Spinal cord (tissue), 10 donors: ENCODE results near the gene SHISA6. TPM values are rescaled to one million over a fixed set of nuclear protein-coding genes. Genes with fewer than 3 reads are reported as not detected.

Experiments
- DNase-seq, 6 donors: peaks; one replicate each; pipeline versions ENCODE4 v3.0.0 to v3.0.0-alpha.2; 2013 to 2015; ENCODE audit warnings: low spot score in 6 of 6, low read depth in 4 of 6
- H3K27ac ChIP-seq: one replicate; pipeline ENCODE4 v1.5.1; 2013; ENCODE audit warnings: low read depth, low read length, control low read depth
- H3K27me3 ChIP-seq: one replicate; pipeline ENCODE4 v1.6.1; 2013; ENCODE audit warnings: low read length; ENCODE audit not compliant: control insufficient read depth, insufficient read depth
- H3K36me3 ChIP-seq: one replicate; pipeline ENCODE4 v1.6.1; 2013; ENCODE audit warnings: low read length; ENCODE audit not compliant: control insufficient read depth, insufficient read depth
- H3K4me1 ChIP-seq: one replicate; pipeline ENCODE4 v1.6.1; 2013; ENCODE audit warnings: low read length; ENCODE audit not compliant: control insufficient read depth, insufficient read depth
- H3K4me3 ChIP-seq: one replicate; pipeline ENCODE4 v1.5.1; 2013; ENCODE audit warnings: low read depth, low read length, control low read depth
- H3K9me3 ChIP-seq: one replicate; pipeline ENCODE4 v1.6.1; 2013; ENCODE audit warnings: low read length; ENCODE audit not compliant: control insufficient read depth, insufficient read depth
- WGBS: methylation state at CpG from one replicate; pipeline ENCODE4 v1.1.5; 2013; ENCODE audit warnings: missing lambda C conversion rate; ENCODE audit not compliant: insufficient coverage; 5-methylcytosine and 5-hydroxymethylcytosine counted together
- polyA plus RNA-seq, 2 donors: library from polyadenylated mRNA; unstranded; fragments of 120-200 nt; gene quantifications; one replicate each; pipeline ENCODE4 v1.2.1, GENCODE V29; 2013; ENCODE audit not compliant: insufficient read length in 2 of 2
- total RNA-seq, 2 donors: library from RNA; depleted of rRNA in 1 of 2; stranded (reverse); fragments of 120-200 nt in 1 of 2; fragments of >200 nt in 1 of 2; gene quantifications; one replicate each; pipeline versions ENCODE4 v1.2.3 to v1.2.4, GENCODE V29; 2013 to 2014
- donor health status: healthy.

SHISA6 gene
- total and polyA plus RNA-seq, 4 donors, result 15.5 to 104 (median 44.3) TPM

- Histone ChIP-seq H3K27me3 (peaks cover 13% of the 10 kb centered on the region), H3K27ac (no peak overlapping the region)
- WGBS, result 34% methylated on average over 2 of the region's 4 CpGs
Measured at GRCh38 chr17:11238705-11239104, 2.3 kb upstream of the SHISA6 start.

GRCh38 chr17:11239379-11239970, 1.5 kb upstream of the SHISA6 start:
- H3K27ac ChIP-seq, result no peak overlapping the region
- H3K4me3 ChIP-seq, result peak overlapping the region; percentile 46
- H3K9me3 ChIP-seq, result no peaks in the 10 kb centered on the region
- 20% methylated on average over 14 of the region's 16 CpGs for WGBS
- DNase-seq, result peak in 1 of 6 donors; percentile 43
- peaks cover 31% of the 10 kb centered on the region for H3K4me1 ChIP-seq
- H3K36me3 ChIP-seq, result no peaks in the 10 kb centered on the region
- peaks cover 13% of the 10 kb centered on the region for H3K27me3 ChIP-seq

More at GRCh38 chr17:11238705-11239104, 2.3 kb upstream of the SHISA6 start:
- peak in 1 of 6 donors; percentile 33 for DNase-seq
- Histone ChIP-seq H3K9me3 (no peaks in the 10 kb centered on the region), H3K4me3 (no peak overlapping the region), H3K4me1 (peaks cover 23% of the 10 kb centered on the region), H3K36me3 (no peaks in the 10 kb centered on the region)

GRCh38 chr17:11240041-11240840, 772 bp upstream of the SHISA6 start:
- Histone ChIP-seq H3K9me3 (no peaks in the 10 kb centered on the region), H3K4me1 (peaks cover 39% of the 10 kb centered on the region), H3K4me3 (peak overlapping the region; percentile 46), H3K27ac (no peak overlapping the region), H3K27me3 (peaks cover 13% of the 10 kb centered on the region), H3K36me3 (no peaks in the 10 kb centered on the region)
- under 1% methylated on average over 74 of the region's 90 CpGs for WGBS
- DNase-seq, result peak in 2 of 6 donors; percentile 76 to 85

DNA sequence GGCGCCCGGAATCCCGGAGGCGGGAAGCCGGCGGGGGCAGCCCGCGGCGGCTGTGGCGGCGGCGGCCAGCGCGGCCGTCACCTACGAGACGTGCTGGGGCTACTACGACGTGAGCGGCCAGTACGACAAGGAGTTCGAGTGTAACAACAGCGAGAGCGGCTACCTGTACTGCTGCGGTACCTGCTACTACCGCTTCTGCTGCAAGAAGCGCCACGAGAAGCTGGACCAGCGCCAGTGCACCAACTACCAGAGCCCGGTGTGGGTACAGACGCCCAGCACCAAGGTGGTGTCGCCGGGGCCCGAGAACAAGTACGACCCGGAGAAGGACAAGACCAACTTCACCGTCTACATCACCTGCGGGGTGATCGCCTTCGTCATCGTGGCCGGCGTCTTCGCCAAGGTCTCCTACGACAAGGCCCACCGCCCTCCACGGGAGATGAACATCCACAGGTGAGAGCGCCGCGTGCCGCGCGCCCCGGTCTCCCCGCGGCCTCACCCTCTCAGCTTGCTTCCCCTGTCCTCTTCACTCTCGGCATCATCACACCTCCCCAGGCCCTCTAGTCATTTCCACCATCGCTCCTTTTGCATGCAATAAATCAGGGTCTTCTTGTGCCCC, 706 bp downstream of the SHISA6 start:
- Histone ChIP-seq H3K27me3 (peaks cover 13% of the 10 kb centered on the region), H3K4me1 (peaks cover 52% of the 10 kb centered on the region), H3K4me3 (peak overlapping the region; percentile 38), H3K27ac (no peak overlapping the region), H3K36me3 (no peaks in the 10 kb centered on the region), H3K9me3 (no peaks in the 10 kb centered on the region)
- peak in 1 of 6 donors; percentile 71 for DNase-seq
- WGBS, result 8% methylated on average over 56 of the region's 58 CpGs

DNA sequence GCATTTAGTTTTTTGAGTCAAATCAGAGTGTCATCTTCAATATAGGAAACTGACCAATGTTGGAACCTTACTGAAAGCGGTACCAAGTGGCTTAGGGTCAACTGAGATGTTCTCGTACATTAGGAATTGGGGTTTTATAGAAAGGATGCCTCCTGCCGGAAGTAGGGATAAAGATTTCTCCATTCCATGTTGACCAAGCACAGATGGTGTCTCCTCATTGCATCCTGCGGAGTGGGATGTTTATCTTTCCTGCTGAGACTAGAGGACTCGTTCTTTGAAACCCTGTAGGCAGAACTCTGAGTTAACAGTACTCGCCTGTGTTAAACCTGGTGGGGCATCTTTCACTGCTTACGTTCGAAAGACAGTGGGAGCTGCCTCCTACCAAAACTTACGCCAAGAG, 1.4 kb downstream of the SHISA6 start:
- Histone ChIP-seq H3K9me3 (no peaks in the 10 kb centered on the region), H3K4me3 (peak overlapping the region; percentile 38), H3K27ac (no peak overlapping the region), H3K27me3 (peaks cover 13% of the 10 kb centered on the region), H3K36me3 (no peaks in the 10 kb centered on the region), H3K4me1 (peaks cover 53% of the 10 kb centered on the region)
- WGBS, result 51% methylated on average over 7 of the region's 9 CpGs
- peak in 2 of 6 donors; percentile 39 to 58 for DNase-seq

GRCh38 chr17:11244776-11245175, 3.8 kb downstream of the SHISA6 start:
- Histone ChIP-seq H3K36me3 (no peaks in the 10 kb centered on the region), H3K4me1 (peaks cover 46% of the 10 kb centered on the region), H3K27ac (peak overlapping the region; percentile 4), H3K4me3 (no peak overlapping the region), H3K9me3 (no peaks in the 10 kb centered on the region), H3K27me3 (peaks cover 13% of the 10 kb centered on the region)
- WGBS, result 50% methylated on average over 4 of the region's 6 CpGs
- no peak for DNase-seq

- Histone ChIP-seq H3K27ac (peak overlapping the region; percentile 4), H3K4me1 (peaks cover 42% of the 10 kb centered on the region), H3K9me3 (no peaks in the 10 kb centered on the region), H3K4me3 (no peak overlapping the region), H3K27me3 (peaks cover 9% of the 10 kb centered on the region), H3K36me3 (no peaks in the 10 kb centered on the region)
- peak in 2 of 6 donors; percentile 42 to 47 for DNase-seq
- 41% methylated on average over 5 of the region's 7 CpGs for WGBS
Measured at GRCh38 chr17:11245187-11245586, 4.2 kb downstream of the SHISA6 start.

- peaks cover 46% of the 10 kb centered on the region for H3K4me1 ChIP-seq
- WGBS, result 40% methylated on average over 1 of the region's 3 CpGs
- H3K27ac ChIP-seq, result no peak overlapping the region
- H3K4me3 ChIP-seq, result no peak overlapping the region
- no peaks in the 10 kb centered on the region for H3K9me3 ChIP-seq
- no peaks in the 10 kb centered on the region for H3K36me3 ChIP-seq
- peak in 1 of 6 donors; percentile 55 for DNase-seq
- peaks cover 9% of the 10 kb centered on the region for H3K27me3 ChIP-seq
Measured at GRCh38 chr17:11245791-11246190, 4.8 kb downstream of the SHISA6 start.

DNA sequence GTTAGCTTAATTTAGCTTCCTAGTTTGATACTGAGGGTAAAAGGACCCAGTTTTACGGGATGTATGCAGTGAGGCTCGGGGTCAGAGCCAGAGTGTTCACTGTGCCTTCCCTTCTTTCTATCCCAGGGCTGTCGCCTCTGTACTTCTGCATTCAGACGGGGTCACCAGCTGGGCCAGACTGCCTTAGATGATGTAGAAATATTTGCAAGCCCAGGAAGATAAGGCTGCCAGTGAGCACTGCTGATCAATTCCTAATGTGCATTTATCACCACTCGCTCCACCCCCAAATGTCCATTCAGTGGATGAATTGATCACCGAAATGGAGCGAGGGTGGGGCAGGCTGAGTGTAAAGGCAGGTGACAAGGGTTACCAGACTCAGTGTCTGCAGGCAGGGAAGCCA, 9.1 kb downstream of the SHISA6 start:
- Histone ChIP-seq H3K27me3 (no peaks in the 10 kb centered on the region), H3K9me3 (no peaks in the 10 kb centered on the region)
- WGBS, result 100% methylated on average over 2 of the region's 7 CpGs

More for the DNA sequence above, 9.1 kb downstream of the SHISA6 start:
- no peak overlapping the region for H3K27ac ChIP-seq
- no peak for DNase-seq
- H3K4me1 ChIP-seq, result peaks cover 30% of the 10 kb centered on the region
- no peak overlapping the region for H3K4me3 ChIP-seq
- H3K36me3 ChIP-seq, result peaks cover 10% of the 10 kb centered on the region
